Activated CD4-positive, alpha-beta T cell treated with anti-CD3 and anti-CD28 coated beads, Interleukin-2, amount 10 ng/mL, durations not matched to agents 7 days and 5 days (primary cell): ENCODE measurements around the gene KIAA1217. TPM values are rescaled to one million over a fixed set of nuclear protein-coding genes. Genes with fewer than 3 reads are reported as not detected.

Experiments
- CTCF ChIA-PET: fragments of 350-600 bp; sonication (Branson Sonifier 250); formaldehyde crosslinking; loops from one replicate; lab custom pipeline; 2021; ENCODE audit warnings: antibody characterized with exemption; lab: Charles Lee
- POLR2A ChIA-PET: fragments of 350-600 bp; sonication (Branson Sonifier 250); formaldehyde crosslinking; loops from one replicate; lab custom pipeline; 2021; ENCODE audit warnings: antibody characterized with exemption; lab: Charles Lee
- DNase-seq: peaks from one replicate; pipeline ENCODE4 v3.0.0-alpha.2; 2020
- H3K27ac Mint-ChIP-seq: one replicate; pipeline ENCODE4 v1.8.0; 2021; ENCODE audit warnings: mild to moderate bottlenecking, moderate library complexity, mixed read lengths
- H3K27me3 Mint-ChIP-seq: one replicate; pipeline ENCODE4 v1.8.0; 2021; ENCODE audit warnings: mixed read lengths
- H3K36me3 Mint-ChIP-seq: one replicate; pipeline ENCODE4 v1.8.0; 2021; ENCODE audit warnings: low read depth, mixed read lengths
- H3K4me1 Mint-ChIP-seq: one replicate; pipeline ENCODE4 v1.8.0; 2021; ENCODE audit warnings: mixed read lengths
- H3K4me3 Mint-ChIP-seq: one replicate; pipeline ENCODE4 v1.8.0; 2021; ENCODE audit warnings: mild to moderate bottlenecking, moderate library complexity, mixed read lengths
- H3K9me3 Mint-ChIP-seq: one replicate; pipeline ENCODE4 v1.8.0; 2021; ENCODE audit warnings: mixed read lengths
- total RNA-seq, 2 experiments: library from RNA; stranded (reverse); gene quantifications; one replicate each; pipeline ENCODE4 v1.2.3, GENCODE V29; 2021

Gene KIAA1217
- total RNA-seq, 2 experiments from 2014 or later = 0.32 to 0.33 TPM

DNA sequence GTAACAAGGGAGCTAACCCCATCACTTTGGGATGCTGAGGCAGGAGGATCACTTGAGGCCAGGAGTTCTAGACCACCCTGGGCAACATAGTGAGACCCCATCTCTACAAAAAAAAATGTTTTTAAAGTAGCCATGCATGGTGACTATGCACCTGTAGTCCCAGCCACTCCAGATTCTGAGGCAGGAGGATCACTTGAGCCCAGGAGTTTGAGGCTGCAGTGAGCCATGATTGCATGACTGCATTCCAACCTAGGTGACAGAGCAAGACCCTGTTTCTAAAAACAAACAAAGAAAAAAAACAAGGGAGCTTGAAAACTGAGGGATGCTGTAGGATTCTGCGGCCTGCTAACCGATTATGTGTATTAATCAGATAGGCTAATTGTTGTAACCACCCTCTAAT, 4.9 kb downstream of the KIAA1217 start:
- Mint-ChIP-seq H3K27ac (no peak overlapping the region), H3K4me1 (peaks cover 9% of the 10 kb centered on the region), H3K4me3 (no peak overlapping the region), H3K36me3 (no peaks in the 10 kb centered on the region), H3K27me3 (peaks cover 15% of the 10 kb centered on the region), H3K9me3 (peaks cover 2% of the 10 kb centered on the region)
- no peak for DNase-seq
- ChIA-PET CTCF (interaction anchor here (0.6 kb wide), 1 partner anchor 796 kb away, joined by 3 read pairs; no protein-coding TSS in a partner anchor), POLR2A (no interaction called here)

DNA sequence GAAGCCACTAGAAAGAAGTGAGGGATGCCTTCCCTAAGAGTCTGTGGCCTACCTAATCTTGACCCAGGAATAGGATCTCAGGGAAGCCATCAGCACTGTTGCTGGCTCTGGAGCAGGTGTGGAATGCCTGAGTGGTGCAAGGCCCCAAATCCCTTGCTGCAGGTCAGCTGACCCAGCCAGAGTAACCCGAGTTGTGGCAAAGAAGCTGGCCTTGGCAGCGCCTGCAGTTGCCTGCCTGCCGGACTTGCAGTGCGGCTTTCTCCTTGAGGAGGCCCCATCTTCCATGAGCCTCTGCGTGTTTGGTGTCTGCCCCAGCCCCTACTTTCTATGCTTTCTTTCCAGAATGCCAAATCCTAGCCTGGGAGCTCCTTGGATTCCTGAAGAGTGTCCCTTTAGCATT, 5.8 kb downstream of the KIAA1217 start:
- Mint-ChIP-seq H3K36me3 (no peaks in the 10 kb centered on the region), H3K27me3 (peaks cover 7% of the 10 kb centered on the region), H3K9me3 (peaks cover 2% of the 10 kb centered on the region), H3K27ac (no peak overlapping the region), H3K4me1 (peaks cover 4% of the 10 kb centered on the region), H3K4me3 (no peak overlapping the region)
- no peak for DNase-seq
- ChIA-PET CTCF (no interaction called here), POLR2A (no interaction called here)

DNA sequence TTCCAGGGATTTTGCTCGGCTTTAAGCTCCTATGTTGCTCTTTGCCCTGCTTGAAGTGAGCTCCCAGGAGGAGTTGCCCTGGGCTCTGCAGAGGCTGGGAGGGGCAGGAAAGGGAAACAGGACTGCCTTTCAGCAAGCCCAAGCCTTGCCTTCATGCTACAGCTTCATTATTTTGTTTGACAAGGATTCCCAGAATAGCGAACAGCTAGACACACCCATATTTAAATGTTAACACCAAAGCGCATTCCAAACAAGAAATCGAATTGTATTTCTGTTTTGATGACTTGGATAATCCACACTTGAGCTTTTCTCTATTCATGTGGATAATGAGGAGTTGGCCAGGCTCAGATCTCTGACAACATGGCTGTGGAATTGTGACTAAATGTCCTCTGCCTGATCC, 6.3 kb downstream of the KIAA1217 start:
- Mint-ChIP-seq H3K4me3 (no peak overlapping the region), H3K27ac (no peak overlapping the region), H3K27me3 (peaks cover 3% of the 10 kb centered on the region), H3K4me1 (peaks cover under 1% of the 10 kb centered on the region), H3K9me3 (peaks cover 2% of the 10 kb centered on the region), H3K36me3 (no peaks in the 10 kb centered on the region)
- CTCF ChIA-PET = no interaction called here
- DNase-seq = no peak
- POLR2A ChIA-PET = no interaction called here

DNA sequence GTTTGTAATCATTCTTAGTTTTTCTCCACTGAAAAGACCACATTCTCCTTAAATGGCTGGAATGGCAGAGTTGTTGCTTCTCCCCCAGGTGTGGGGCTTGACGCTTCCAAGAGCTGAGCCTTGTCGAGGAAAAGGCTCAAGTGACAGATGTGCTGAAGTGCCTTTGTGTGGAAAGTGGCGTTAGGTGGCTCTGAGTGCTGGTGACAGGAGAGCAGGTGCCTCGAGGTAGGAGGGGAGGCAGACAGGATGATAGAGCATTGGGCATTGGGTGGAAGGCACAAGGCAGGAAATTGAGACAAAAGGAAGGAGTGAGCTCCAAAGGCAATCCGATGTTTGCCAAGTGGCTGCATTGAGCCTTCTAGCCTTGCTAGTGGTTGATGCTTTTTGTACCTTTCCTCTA, 6.7 kb downstream of the KIAA1217 start:
- Mint-ChIP-seq H3K4me1 (no peaks in the 10 kb centered on the region), H3K36me3 (no peaks in the 10 kb centered on the region), H3K4me3 (no peak overlapping the region), H3K27ac (no peak overlapping the region), H3K9me3 (peaks cover 2% of the 10 kb centered on the region), H3K27me3 (peaks cover 3% of the 10 kb centered on the region)
- ChIA-PET POLR2A (no interaction called here), CTCF (no interaction called here)
- DNase-seq = no peak

DNA sequence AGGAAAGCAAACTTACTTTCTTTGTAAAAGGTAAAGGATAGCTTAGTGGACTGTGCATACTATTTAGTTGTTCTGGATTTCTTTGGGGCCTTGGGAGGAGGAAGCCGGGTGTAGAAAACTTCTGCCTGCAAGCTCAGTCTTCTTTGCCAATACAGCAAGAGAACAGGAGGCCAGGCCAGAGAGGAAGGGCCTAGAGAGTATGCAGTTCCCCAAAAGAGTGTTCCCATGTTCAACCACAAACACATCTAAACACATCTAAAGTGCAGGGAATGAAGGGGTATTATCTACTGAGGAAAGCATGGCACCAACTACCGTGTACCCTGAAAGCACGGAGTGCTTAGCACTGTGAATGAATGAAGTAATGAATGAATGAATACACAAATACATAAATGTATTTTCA, 11.0 kb downstream of the KIAA1217 start:
- H3K4me1 Mint-ChIP-seq = no peaks in the 10 kb centered on the region
- no peak overlapping the region for H3K4me3 Mint-ChIP-seq
- no peaks in the 10 kb centered on the region for H3K9me3 Mint-ChIP-seq
- ChIA-PET POLR2A (no interaction called here), CTCF (interaction anchor here (0.6 kb wide), 1 partner anchor 72 kb away, joined by 3 read pairs; no protein-coding TSS in a partner anchor)
- H3K27me3 Mint-ChIP-seq = no peaks in the 10 kb centered on the region
- no peak for DNase-seq
- no peak overlapping the region for H3K27ac Mint-ChIP-seq
- H3K36me3 Mint-ChIP-seq = no peaks in the 10 kb centered on the region

DNA sequence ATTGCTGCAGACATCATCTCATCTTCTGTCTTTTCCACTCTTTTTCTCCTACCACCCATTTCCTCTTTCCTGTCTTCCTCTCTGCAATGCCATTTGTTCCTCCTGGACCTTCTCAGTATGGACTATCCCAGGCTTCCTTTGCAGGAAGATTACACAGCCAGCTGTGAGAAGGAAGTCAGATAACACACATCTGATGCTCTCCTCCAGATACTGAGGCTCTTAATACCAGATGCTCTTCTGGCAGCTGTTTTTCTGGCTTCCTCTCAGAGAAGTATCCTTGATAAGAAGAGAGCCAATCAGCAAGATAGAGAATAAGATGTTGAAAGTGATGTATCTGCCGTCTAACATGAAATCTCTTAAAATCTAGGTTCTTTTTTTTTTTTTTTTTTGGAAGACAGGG, 14.4 kb downstream of the KIAA1217 start:
- CTCF ChIA-PET = no interaction called here

DNA sequence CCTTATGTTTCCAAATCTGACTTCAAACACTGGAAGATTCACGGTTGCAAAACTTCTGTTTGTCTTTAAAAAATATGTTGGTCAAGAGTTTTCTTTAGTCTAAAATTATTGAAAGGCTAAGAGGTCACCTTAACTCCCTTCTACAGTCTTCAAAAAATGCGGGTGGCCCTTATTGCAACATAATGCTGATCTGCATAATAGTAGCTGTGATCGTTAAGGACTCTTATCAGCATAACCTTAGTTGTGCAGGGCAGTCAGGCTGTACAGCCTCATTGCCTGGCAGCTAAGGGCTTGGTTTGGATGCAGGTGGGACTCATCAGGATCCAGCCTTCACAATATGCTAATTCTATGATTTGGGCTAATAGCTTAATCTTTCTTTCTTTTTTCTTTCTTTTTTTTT, 15.0 kb downstream of the KIAA1217 start:
- CTCF ChIA-PET = no interaction called here

More for the DNA sequence above, 14.4 kb downstream of the KIAA1217 start:
- Mint-ChIP-seq H3K27me3 (no peaks in the 10 kb centered on the region), H3K4me3 (no peak overlapping the region), H3K4me1 (no peaks in the 10 kb centered on the region), H3K27ac (no peak overlapping the region), H3K36me3 (no peaks in the 10 kb centered on the region), H3K9me3 (no peaks in the 10 kb centered on the region)
- POLR2A ChIA-PET = no interaction called here
- DNase-seq = no peak

DNA sequence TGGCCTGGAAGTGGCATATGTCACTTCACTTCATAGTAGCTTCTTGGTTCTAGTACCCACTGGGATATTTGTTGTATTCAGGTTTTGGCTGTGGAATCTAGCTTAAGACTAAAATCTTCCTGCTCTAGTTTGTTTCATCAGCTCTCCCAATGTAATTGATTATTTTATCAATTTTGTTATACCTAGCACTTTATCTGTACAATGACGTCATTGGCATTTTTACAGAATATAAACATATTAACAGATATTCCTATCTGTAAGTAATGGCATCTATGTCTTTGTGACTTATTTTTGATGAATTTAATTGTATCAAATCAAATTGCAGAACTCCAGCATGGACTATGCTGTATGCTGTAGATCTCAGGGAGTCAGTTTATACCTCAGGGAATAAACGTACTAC, 19.7 kb downstream of the KIAA1217 start:
- POLR2A ChIA-PET = no interaction called here
- no peaks in the 10 kb centered on the region for H3K9me3 Mint-ChIP-seq
- no peak overlapping the region for H3K4me3 Mint-ChIP-seq
- no peaks in the 10 kb centered on the region for H3K27me3 Mint-ChIP-seq
- no peak overlapping the region for H3K27ac Mint-ChIP-seq
- no peak for DNase-seq
- no peaks in the 10 kb centered on the region for H3K36me3 Mint-ChIP-seq
- CTCF ChIA-PET = no interaction called here
- no peaks in the 10 kb centered on the region for H3K4me1 Mint-ChIP-seq

More for the DNA sequence above, 15.0 kb downstream of the KIAA1217 start:
- H3K36me3 Mint-ChIP-seq = no peaks in the 10 kb centered on the region
- no peak overlapping the region for H3K27ac Mint-ChIP-seq
- no peaks in the 10 kb centered on the region for H3K4me1 Mint-ChIP-seq
- no peaks in the 10 kb centered on the region for H3K9me3 Mint-ChIP-seq
- POLR2A ChIA-PET = no interaction called here
- H3K4me3 Mint-ChIP-seq = no peak overlapping the region
- no peak for DNase-seq
- no peaks in the 10 kb centered on the region for H3K27me3 Mint-ChIP-seq

DNA sequence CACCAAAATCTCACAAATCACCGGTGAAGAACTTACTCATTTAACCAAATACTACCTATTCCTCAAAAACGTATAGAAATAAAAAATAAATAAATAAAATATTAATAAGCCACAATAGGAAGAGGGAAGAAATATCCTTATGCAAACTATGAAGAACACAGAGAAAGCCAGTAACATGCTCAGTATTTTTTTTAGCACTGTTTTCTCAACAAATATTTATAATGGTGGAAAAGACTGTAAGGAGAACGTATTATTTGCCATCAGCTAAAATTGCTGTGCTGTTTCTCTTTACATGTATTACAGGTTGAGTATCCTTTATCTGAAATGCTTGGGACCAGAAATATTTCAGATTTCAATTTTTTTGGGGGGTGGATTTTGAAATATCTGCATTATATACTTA, 21.0 kb downstream of the KIAA1217 start:
- no peaks in the 10 kb centered on the region for H3K4me1 Mint-ChIP-seq
- H3K9me3 Mint-ChIP-seq = no peaks in the 10 kb centered on the region
- DNase-seq = no peak
- H3K27ac Mint-ChIP-seq = no peak overlapping the region
- H3K36me3 Mint-ChIP-seq = no peaks in the 10 kb centered on the region
- H3K4me3 Mint-ChIP-seq = no peak overlapping the region
- H3K27me3 Mint-ChIP-seq = no peaks in the 10 kb centered on the region
- ChIA-PET POLR2A (no interaction called here), CTCF (no interaction called here)

DNA sequence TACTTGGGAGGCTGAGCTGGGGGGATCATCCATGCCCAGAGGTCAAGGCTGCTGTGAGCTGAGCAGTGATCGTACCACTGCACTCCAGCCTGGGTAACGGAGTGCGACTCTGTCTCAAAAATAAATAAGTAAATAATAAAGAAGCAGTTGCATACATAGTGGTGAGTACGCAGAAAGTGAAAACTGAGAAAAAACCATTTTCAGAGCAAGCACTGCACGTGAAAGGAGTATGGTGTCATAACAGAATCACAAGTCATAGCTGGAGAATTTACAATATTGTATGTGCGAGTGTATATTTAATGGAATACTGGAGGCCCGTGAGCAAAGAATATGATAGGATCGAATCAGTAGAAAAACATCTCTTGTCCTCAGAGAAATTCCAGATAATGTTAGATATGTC, 22.3 kb downstream of the KIAA1217 start:
- CTCF ChIA-PET = no interaction called here
- no peaks in the 10 kb centered on the region for H3K9me3 Mint-ChIP-seq

DNA sequence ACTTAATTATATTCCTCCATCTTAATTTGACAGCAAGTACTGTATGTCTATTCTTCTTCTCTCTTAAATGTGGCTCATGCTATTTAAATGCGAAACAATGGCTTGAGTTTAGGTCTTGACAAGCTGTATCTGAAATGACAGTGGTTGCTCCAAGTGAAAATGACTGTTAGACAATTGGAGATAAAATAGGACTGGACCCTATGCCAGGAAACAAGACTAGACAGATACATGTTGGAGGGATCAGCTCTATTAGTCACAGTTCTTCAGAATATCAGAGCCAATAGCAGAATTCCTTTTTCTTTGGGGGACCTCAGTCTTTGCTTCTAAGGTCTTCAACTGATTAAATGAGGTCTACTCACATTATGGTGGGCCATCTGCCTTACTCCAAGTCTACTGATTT, 25.8 kb downstream of the KIAA1217 start:
- ChIA-PET POLR2A (no interaction called here), CTCF (no interaction called here)
- Mint-ChIP-seq H3K4me1 (no peaks in the 10 kb centered on the region), H3K27ac (no peak overlapping the region), H3K27me3 (peaks cover 12% of the 10 kb centered on the region), H3K36me3 (no peaks in the 10 kb centered on the region), H3K9me3 (no peaks in the 10 kb centered on the region), H3K4me3 (no peak overlapping the region)
- no peak for DNase-seq

More for the DNA sequence above, 22.3 kb downstream of the KIAA1217 start:
- no peak overlapping the region for H3K27ac Mint-ChIP-seq
- no peaks in the 10 kb centered on the region for H3K27me3 Mint-ChIP-seq
- no peaks in the 10 kb centered on the region for H3K36me3 Mint-ChIP-seq
- DNase-seq = no peak
- no peaks in the 10 kb centered on the region for H3K4me1 Mint-ChIP-seq
- POLR2A ChIA-PET = no interaction called here
- H3K4me3 Mint-ChIP-seq = no peak overlapping the region

DNA sequence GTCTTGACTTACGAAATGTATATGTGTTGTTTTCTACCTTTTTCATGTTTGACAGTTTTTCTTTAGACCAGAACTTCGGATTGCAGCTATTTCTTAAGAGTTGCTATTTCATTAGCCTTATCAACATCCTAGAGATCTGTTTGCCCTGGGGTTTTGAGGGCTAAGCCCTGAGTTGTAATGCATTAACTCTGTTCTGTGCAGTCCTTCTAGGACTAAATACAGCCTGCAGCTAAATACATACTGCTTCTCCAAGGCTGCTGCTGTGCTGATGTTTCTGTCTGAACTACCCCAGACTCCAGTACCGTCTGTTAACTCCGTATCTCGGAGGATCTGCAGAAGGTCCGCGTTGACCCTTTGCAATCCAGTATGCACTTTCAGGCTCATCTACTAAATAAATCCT, 26.5 kb downstream of the KIAA1217 start:
- H3K27me3 Mint-ChIP-seq = peaks cover 17% of the 10 kb centered on the region
- H3K27ac Mint-ChIP-seq = no peak overlapping the region
- H3K4me3 Mint-ChIP-seq = no peak overlapping the region
- no peak for DNase-seq
- no peaks in the 10 kb centered on the region for H3K4me1 Mint-ChIP-seq
- no peaks in the 10 kb centered on the region for H3K9me3 Mint-ChIP-seq
- H3K36me3 Mint-ChIP-seq = no peaks in the 10 kb centered on the region
- CTCF ChIA-PET = no interaction called here
- POLR2A ChIA-PET = no interaction called here

DNA sequence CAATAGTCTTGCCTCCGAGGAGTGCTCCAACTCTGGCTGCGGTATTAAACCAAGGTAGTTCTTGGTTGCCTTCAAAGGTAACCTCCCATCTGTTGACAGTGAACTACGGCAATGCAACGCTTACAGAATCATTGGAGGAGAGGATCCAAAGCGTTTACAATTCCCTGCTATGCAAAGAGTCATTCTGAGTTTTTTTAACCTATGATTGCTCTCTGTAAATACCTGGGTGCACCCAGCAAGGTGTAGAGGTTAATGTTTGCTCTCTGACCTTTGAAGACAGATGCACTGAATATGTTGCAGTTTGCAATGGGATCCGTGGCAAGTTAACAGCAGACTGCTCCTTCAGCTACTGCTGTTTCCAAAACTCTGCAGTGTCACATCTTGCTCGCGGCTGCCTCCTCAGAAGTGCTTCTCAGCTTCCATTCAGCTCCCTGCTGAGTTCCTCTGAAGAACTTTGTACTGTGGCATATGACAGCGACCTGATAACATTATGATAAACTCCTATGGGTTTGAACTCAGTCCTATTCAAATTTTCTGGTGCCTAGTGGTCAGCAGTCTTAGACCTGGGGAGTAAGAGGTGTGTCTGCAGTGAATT, 29.0 kb downstream of the KIAA1217 start:
- ChIA-PET CTCF (no interaction called here), POLR2A (no interaction called here)
- H3K27ac Mint-ChIP-seq = no peak overlapping the region
- no peak for DNase-seq
- H3K27me3 Mint-ChIP-seq = peaks cover 17% of the 10 kb centered on the region
- H3K4me3 Mint-ChIP-seq = no peak overlapping the region
- no peaks in the 10 kb centered on the region for H3K9me3 Mint-ChIP-seq
- no peaks in the 10 kb centered on the region for H3K36me3 Mint-ChIP-seq
- no peaks in the 10 kb centered on the region for H3K4me1 Mint-ChIP-seq
